ENCODE measurements around the gene PHOX2B. TPM values are rescaled to one million over a fixed set of nuclear protein-coding genes. Genes with fewer than 3 reads are reported as not detected.

The PHOX2B gene
- not detected in 5 replicates for total RNA-seq (2022; extraction: Qiagen RNA extraction; ENCODE audit: low read depth)

DNA sequence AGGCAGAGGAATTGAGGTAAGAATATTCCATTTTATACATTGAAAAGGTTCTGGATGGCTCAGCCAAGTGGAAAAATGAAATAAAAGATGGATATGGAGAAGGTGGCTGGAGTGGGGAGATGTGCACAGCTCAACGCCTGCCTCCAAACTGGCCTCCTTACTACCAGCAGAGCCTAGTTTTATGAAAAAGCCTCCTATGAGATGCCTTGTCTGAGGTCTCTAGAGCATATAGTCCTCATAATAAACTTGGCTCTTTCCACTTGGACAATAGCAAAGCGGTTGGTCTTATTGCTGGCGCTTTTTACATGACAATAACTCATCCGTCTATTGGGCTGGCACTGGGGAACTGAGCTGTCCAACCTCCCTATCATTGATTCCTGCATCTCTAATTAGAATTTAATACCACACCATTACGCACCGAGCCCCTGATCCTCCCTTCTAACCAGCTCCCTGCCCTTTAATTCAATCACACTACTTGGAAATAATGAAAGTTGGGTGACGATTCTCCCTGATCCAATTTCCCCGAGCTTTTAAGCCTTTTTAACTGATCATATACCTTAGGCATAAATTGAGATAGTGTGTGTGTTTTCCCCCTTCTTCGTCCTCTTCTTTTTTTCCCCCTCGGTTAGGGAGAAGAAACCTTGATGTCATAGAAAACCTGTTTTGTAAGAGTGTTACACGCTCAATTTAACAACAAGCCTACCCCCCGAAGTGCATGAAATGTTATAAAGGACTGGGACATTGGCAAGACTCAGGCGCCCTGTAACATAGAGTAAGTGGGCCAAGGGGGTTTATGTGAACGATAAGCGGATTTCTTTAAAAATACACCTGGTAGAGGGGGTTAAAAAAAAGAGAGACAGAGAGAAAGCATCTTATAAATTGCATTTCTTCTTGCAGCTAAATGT is at the start of gene PHOX2B:
PHOX2B (minus strand) TSS at position 155 of the 905 bp plus-strand sequence; CDS start at position 40, 115 bp downstream.

Other genes starting within 250 kb of the PHOX2B start
- gene LIMCH1, start 210.6 kb downstream of the PHOX2B start, total RNA-seq (2022; extraction: Qiagen RNA extraction; ENCODE audit: low read depth) = 33.6 to 55.2 TPM (median 46.0 TPM) in 5 replicates
- 33.9 to 57.7 TPM (median 55.7 TPM) in 5 replicates for gene TMEM33, start 186.7 kb upstream of the PHOX2B start, total RNA-seq (2022; extraction: Qiagen RNA extraction; ENCODE audit: low read depth)
- 0.09 to 0.24 TPM (median 0.11 TPM) in 5 replicates for gene DCAF4L1, start 233.0 kb upstream of the PHOX2B start, total RNA-seq (2022; extraction: Qiagen RNA extraction; ENCODE audit: low read depth)
- gene SLC30A9, start 241.8 kb upstream of the PHOX2B start, total RNA-seq (2022; extraction: Qiagen RNA extraction; ENCODE audit: low read depth) = 23.6 to 29.6 TPM (median 29.6 TPM) in 5 replicates

Data from A549 treated with DMSO at 1 μM for 4 hours (cell line).